WTC11 (cell line): ENCODE measurements around the gene CHRNA3. TPM values are rescaled to one million over a fixed set of nuclear protein-coding genes. Genes with fewer than 3 reads are reported as not detected.

ENCODE experiments used
- ATAC-seq: fragments of 200-7000 bp; cut with Tn5 transposase; 2 replicates; pipeline ENCODE4 v1.10.0; 2021; ENCODE audit warnings: mild to moderate bottlenecking, moderate library complexity
- CTCF ChIA-PET: fragments of 300-600 bp; sonication (Branson Sonifier 250); formaldehyde crosslinking; loops from one replicate; lab custom pipeline; 2021; ENCODE audit warnings: antibody characterized with exemption; lab: Charles Lee
- POLR2A ChIA-PET: fragments of 350-600 bp; sonication (Branson Sonifier 250); formaldehyde crosslinking; loops from one replicate; lab custom pipeline; 2021; ENCODE audit warnings: antibody characterized with exemption; lab: Charles Lee
- DNase-seq: peaks from one replicate; pipeline ENCODE4 v3.0.0; 2021; ENCODE audit warnings: low spot score
- H3K27ac Mint-ChIP-seq: 2 replicates; pipeline ENCODE4 v1.8.0; 2021; ENCODE audit warnings: mixed read lengths
- H3K27me3 Mint-ChIP-seq: 2 replicates; pipeline ENCODE4 v1.8.0; 2021; ENCODE audit warnings: low read depth, mild to moderate bottlenecking, moderate library complexity, mixed read lengths
- H3K36me3 Mint-ChIP-seq: 2 replicates; pipeline ENCODE4 v1.8.0; 2021; ENCODE audit warnings: mixed read lengths
- H3K4me1 Mint-ChIP-seq: 2 replicates; pipeline ENCODE4 v1.8.0; 2022; ENCODE audit warnings: mixed read lengths
- H3K4me3 Mint-ChIP-seq: 2 replicates; pipeline ENCODE4 v1.8.0; 2021; ENCODE audit warnings: mild to moderate bottlenecking, moderate library complexity, mixed read lengths
- H3K9me3 Mint-ChIP-seq: 2 replicates; pipeline ENCODE4 v1.8.0; 2021; ENCODE audit warnings: mixed read lengths
- ARID4B ChIP-seq: sonication (generic); formaldehyde crosslinking; IDR thresholded peaks from 2 replicates; pipeline ENCODE4 v1.8.0; 2023; ENCODE audit warnings: missing genetic modification reagents, mild to moderate bottlenecking, borderline replicate concordance
- ATF2 ChIP-seq: sonication (generic); formaldehyde crosslinking; IDR thresholded peaks from 2 replicates; pipeline ENCODE4 v1.8.1; 2022; ENCODE audit warnings: low read depth, missing genetic modification reagents, borderline replicate concordance
- CBFB ChIP-seq: sonication (generic); formaldehyde crosslinking; IDR thresholded peaks from 2 replicates; pipeline ENCODE4 v1.8.1; 2022; ENCODE audit warnings: mild to moderate bottlenecking, low read depth, missing genetic modification reagents
- E2F5 ChIP-seq: sonication (generic); formaldehyde crosslinking; IDR thresholded peaks from 2 replicates; pipeline ENCODE4 v1.8.1; 2022; ENCODE audit warnings: mild to moderate bottlenecking, moderate library complexity, missing genetic modification reagents
- ERG ChIP-seq: fragments of 250-450 bp; sonication (Bioruptor Pico); IDR thresholded peaks from 2 replicates; pipeline ENCODE4 v1.8.0; 2021; ENCODE audit warnings: mild to moderate bottlenecking
- GABPB1 ChIP-seq: sonication (generic); formaldehyde crosslinking; IDR thresholded peaks from 2 replicates; pipeline ENCODE4 v1.8.1; 2023; ENCODE audit warnings: mild to moderate bottlenecking, missing genetic modification reagents
- HMGA2 ChIP-seq: fragments of 250-450 bp; sonication (Bioruptor Pico); IDR thresholded peaks from 2 replicates; pipeline ENCODE4 v1.4.0; 2021; ENCODE audit warnings: mild to moderate bottlenecking, moderate library complexity
- HMGXB4 ChIP-seq: sonication (generic); formaldehyde crosslinking; IDR thresholded peaks from 2 replicates; pipeline ENCODE4 v1.8.1; 2023; ENCODE audit warnings: mild to moderate bottlenecking, moderate library complexity, missing genetic modification reagents
- NR1H2 ChIP-seq: sonication (generic); formaldehyde crosslinking; IDR thresholded peaks from 2 replicates; pipeline ENCODE4 v1.9.0; 2021; ENCODE audit warnings: mild to moderate bottlenecking, moderate library complexity, missing genetic modification reagents
- RELA ChIP-seq: sonication (generic); formaldehyde crosslinking; IDR thresholded peaks from 2 replicates; pipeline ENCODE4 v1.8.1; 2022; ENCODE audit warnings: missing genetic modification reagents, mild to moderate bottlenecking, borderline replicate concordance
- SMAD4 ChIP-seq: sonication (generic); formaldehyde crosslinking; IDR thresholded peaks from 2 replicates; pipeline ENCODE4 v1.8.0; 2022; ENCODE audit warnings: mild to moderate bottlenecking, missing genetic modification reagents
- TEAD4 ChIP-seq: sonication (generic); formaldehyde crosslinking; IDR thresholded peaks from 2 replicates; pipeline ENCODE4 v1.8.0; 2022; ENCODE audit warnings: mild to moderate bottlenecking, missing genetic modification reagents
- TP53 ChIP-seq: sonication (generic); formaldehyde crosslinking; IDR thresholded peaks from 2 replicates; pipeline ENCODE4 v1.8.1; 2023; ENCODE audit warnings: mild to moderate bottlenecking, missing genetic modification reagents
- ZNF121 ChIP-seq: sonication (generic); formaldehyde crosslinking; IDR thresholded peaks from 2 replicates; pipeline ENCODE4 v1.8.0; 2023; ENCODE audit warnings: missing genetic modification reagents
- ZNF232 ChIP-seq: sonication (generic); formaldehyde crosslinking; IDR thresholded peaks from 2 replicates; pipeline ENCODE4 v1.8.0; 2022; ENCODE audit warnings: mild to moderate bottlenecking, missing genetic modification reagents
- ZNF416 ChIP-seq: fragments of 250-450 bp; sonication (Bioruptor Pico); IDR thresholded peaks from 2 replicates; pipeline ENCODE4 v1.9.0; 2021; ENCODE audit warnings: mild to moderate bottlenecking, inconsistent platforms
- ZNF425 ChIP-seq: fragments of 250-450 bp; sonication (Bioruptor Pico); conservative IDR thresholded peaks from 2 replicates; pipeline ENCODE4 v1.9.0; 2021; ENCODE audit warnings: mild to moderate bottlenecking
- total RNA-seq: library from RNA; stranded (reverse); gene quantifications from 3 replicates; pipeline ENCODE4 v1.2.3, GENCODE V29; 2021

CHRNA3 gene
- total RNA-seq, 1 experiment from 2014 or later, result 4.4 TPM

- ATAC-seq (no peak), DNase-seq (no peak)
- 0 out of 2 replicates have a peak, but pooled peaks cover 3% of the 10 kb centered on the region for H3K36me3 Mint-ChIP-seq
- ChIA-PET POLR2A (no interaction called here), CTCF (interaction anchor here (1.0 to 1.3 kb wide), 2 partner anchors 23 to 49 kb away, joined by 3 read pairs; no protein-coding TSS in a partner anchor)
- H3K27ac Mint-ChIP-seq, result no peak overlapping the region
- peaks cover 9% of the 10 kb centered on the region for H3K27me3 Mint-ChIP-seq
- H3K4me3 Mint-ChIP-seq, result no peak overlapping the region
- H3K4me1 Mint-ChIP-seq, result peaks cover 8% of the 10 kb centered on the region
- TF ChIP-seq TP53 (CRISPR knock-in tag) (no peak), ZNF121 (0 out of 2 replicates have a peak, but pooled peaks have one; percentile 5)
- 0 out of 2 replicates have a peak, but pooled peaks cover 2% of the 10 kb centered on the region for H3K9me3 Mint-ChIP-seq
Observed at GRCh38 chr15:78661001-78661400, 40.2 kb upstream of the CHRNA3 start.

- 0 out of 2 replicates have a peak, but pooled peaks cover 3% of the 10 kb centered on the region for H3K36me3 Mint-ChIP-seq
- H3K27me3 Mint-ChIP-seq, result peaks cover 4% of the 10 kb centered on the region
- H3K4me3 Mint-ChIP-seq, result no peak overlapping the region
- H3K27ac Mint-ChIP-seq, result no peak overlapping the region
- peaks cover 8% of the 10 kb centered on the region for H3K4me1 Mint-ChIP-seq
- peak; percentile 36 for ATAC-seq
- no peak for TF ChIP-seq ZNF416 (CRISPR knock-in tag)
- TF ChIP-seq ARID4B (CRISPR knock-in tag), result no peak
- no peak for TF ChIP-seq SMAD4 (CRISPR knock-in tag)
- TF ChIP-seq ZNF232 (CRISPR knock-in tag), result no peak
- TF ChIP-seq ZNF425, result no peak
- ChIA-PET CTCF (interaction anchor here (0.6 to 1.3 kb wide), 3 partner anchors 22 to 104 kb away, joined by 3 read pairs; no protein-coding TSS in a partner anchor), POLR2A (no interaction called here)
- H3K9me3 Mint-ChIP-seq, result 0 out of 2 replicates have a peak, but pooled peaks cover 2% of the 10 kb centered on the region
- DNase-seq, result no peak
Observed at GRCh38 chr15:78660584-78660983, 39.8 kb upstream of the CHRNA3 start.

- Mint-ChIP-seq H3K27me3 (no peaks in the 10 kb centered on the region; the same call in 1 of the 2 replicates), H3K27ac (no peak overlapping the region), H3K36me3 (0 out of 2 replicates have a peak, but pooled peaks cover 3% of the 10 kb centered on the region), H3K4me1 (peaks cover 5% of the 10 kb centered on the region; the same call in 1 of the 2 replicates), H3K4me3 (no peak overlapping the region), H3K9me3 (0 out of 2 replicates have a peak, but pooled peaks cover 2% of the 10 kb centered on the region)
- CTCF ChIA-PET, result no interaction called here
- no peak for DNase-seq
- POLR2A ChIA-PET, result no interaction called here
- no peak for ATAC-seq
- TF ChIP-seq NR1H2 (CRISPR knock-in tag) (no peak), E2F5 (no peak), ATF2 (no peak), HMGA2 (CRISPR knock-in tag) (no peak), TEAD4 (CRISPR knock-in tag) (no peak), RELA (CRISPR knock-in tag) (no peak), ERG (no peak), CBFB (CRISPR knock-in tag) (no peak), HMGXB4 (no peak), GABPB1 (CRISPR knock-in tag) (no peak)
Observed at GRCh38 chr15:78658823-78659222, 38.0 kb upstream of the CHRNA3 start.
